Kidney epithelial cell (primary cell): ENCODE measurements around the gene UROD. TPM values are rescaled to one million over a fixed set of nuclear protein-coding genes. Genes with fewer than 3 reads are reported as not detected.
"Not testable (repeated sequence)": the region's sequence is repeated elsewhere in the genome, so short reads cannot be mapped to it uniquely, and the experiment has no call there.

Source experiments
- DNase-seq: peaks from one replicate; pipeline ENCODE4 v3.0.0-alpha.2; 2010; ENCODE audit warnings: low read depth
- H3K27me3 ChIP-seq: 2 replicates; pipeline ENCODE4 v1.6.0; 2011; ENCODE audit warnings: low read length; ENCODE audit not compliant: control insufficient read depth, insufficient read depth
- H3K36me3 ChIP-seq: 2 replicates; pipeline ENCODE4 v1.5.1; 2011; ENCODE audit warnings: low read length; ENCODE audit not compliant: control insufficient read depth, insufficient read depth
- H3K4me3 ChIP-seq: 2 replicates; pipeline ENCODE4 v1.5.1; 2011; ENCODE audit warnings: low read depth, mild to moderate bottlenecking, control low read depth, low read length
- CTCF ChIP-seq: IDR thresholded peaks from 2 replicates; pipeline ENCODE4 v1.5.1; 2011; ENCODE audit warnings: mild to moderate bottlenecking, moderate library complexity, low read length, control low read depth, inconsistent platforms; ENCODE audit not compliant: insufficient read depth, poor library complexity, severe bottlenecking
- total RNA-seq: library from RNA; depleted of rRNA; stranded (reverse); fragments of >200 nt; gene quantifications from 2 replicates; pipeline ENCODE4 v1.2.3, GENCODE V29; 2015

Gene UROD
- total RNA-seq, 1 donor from 2014 or later = 113 TPM

GRCh38 chr1:45059829-45060228 is 47.8 kb downstream of the UROD start:
- DNase-seq = no peak
- H3K36me3 ChIP-seq = no peaks in the 10 kb centered on the region
- H3K27me3 ChIP-seq = no peaks in the 10 kb centered on the region
- no peak for TF ChIP-seq CTCF
- H3K4me3 ChIP-seq = no peak overlapping the region

GRCh38 chr1:45062463-45062862 is 50.4 kb downstream of the UROD start:
- H3K36me3 ChIP-seq, H3K4me3 ChIP-seq, DNase-seq, H3K27me3 ChIP-seq: not testable (repeated sequence)

- H3K4me3 ChIP-seq = no peak overlapping the region
- no peaks in the 10 kb centered on the region for H3K27me3 ChIP-seq
- H3K36me3 ChIP-seq = no peaks in the 10 kb centered on the region
- TF ChIP-seq CTCF = no peak
- no peak for DNase-seq
Measured at GRCh38 chr1:45065083-45065482, 53.0 kb downstream of the UROD start.

Other genes starting within 250 kb of the UROD start
- 3,692 and 4,100 TPM in 2 replicates for gene RPS8, start 236.7 kb upstream of the UROD start, total RNA-seq
- gene BEST4, start 224.1 kb upstream of the UROD start, total RNA-seq = 0.25 TPM in 1 of 2 replicates, not detected in the other
- 53.7 and 85.0 TPM in 2 replicates for gene PLK3, start 211.9 kb upstream of the UROD start, total RNA-seq
- 0.25 and 0.41 TPM in 2 replicates for gene DYNLT4, start 204.9 kb upstream of the UROD start, total RNA-seq
- 3.8 and 4.4 TPM in 2 replicates for gene BTBD19, start 203.7 kb upstream of the UROD start, total RNA-seq
- gene PTCH2, start 169.0 kb upstream of the UROD start, total RNA-seq = under 0.01 and 0.38 TPM in 2 replicates
- 23.2 and 24.3 TPM in 2 replicates for gene EIF2B3, start 25.7 kb upstream of the UROD start, total RNA-seq
- gene HECTD3, start 930 bp upstream of the UROD start, total RNA-seq = 38.3 and 44.3 TPM in 2 replicates
- 0.62 and 0.84 TPM in 2 replicates for gene ZSWIM5, start 194.4 kb downstream of the UROD start, total RNA-seq